GM18502 (cell line): ENCODE results near the gene CDK17.
"Not testable (repeated sequence)": the region's sequence is repeated elsewhere in the genome, so short reads cannot be mapped to it uniquely, and the experiment has no call there.

Experiments used
- ATAC-seq: cut with Tn5 transposase; IDR thresholded peaks from one replicate; pipeline ENCODE4 v1.9.1; 2021; ENCODE audit warnings: mild to moderate bottlenecking; ENCODE audit not compliant: unreplicated experiment, poor library complexity

The CDK17 gene

GRCh38 chr12:96396209-96396608, 4.0 kb downstream of the CDK17 start:
- no peak for ATAC-seq

- no peak for ATAC-seq
These were observed 5.0 kb downstream of the CDK17 start for GRCh38 chr12:96395236-96395635.

DNA sequence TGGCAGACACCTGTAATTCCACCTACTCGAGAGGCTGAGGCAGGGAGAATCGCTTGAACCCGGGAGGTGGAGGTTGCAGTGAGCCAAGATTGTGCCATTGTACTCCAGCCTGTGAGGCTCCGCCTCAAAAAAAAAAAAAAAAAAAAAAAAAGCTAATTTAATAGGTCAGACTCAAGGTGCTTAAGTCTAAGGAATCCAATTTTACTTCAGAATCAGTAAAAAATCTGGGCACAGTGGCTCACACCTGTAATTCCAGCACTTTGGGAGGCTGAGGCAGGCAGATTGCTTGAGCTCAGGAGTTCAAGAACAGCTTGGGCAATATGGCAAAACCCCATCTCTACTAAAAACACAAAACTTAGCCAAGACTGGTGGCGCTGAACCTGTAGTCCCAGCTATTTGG, 7.0 kb downstream of the CDK17 start:
- not testable (repeated sequence) for ATAC-seq

- no peak for ATAC-seq
These were observed 7.8 kb downstream of the CDK17 start for GRCh38 chr12:96392397-96392796.

DNA sequence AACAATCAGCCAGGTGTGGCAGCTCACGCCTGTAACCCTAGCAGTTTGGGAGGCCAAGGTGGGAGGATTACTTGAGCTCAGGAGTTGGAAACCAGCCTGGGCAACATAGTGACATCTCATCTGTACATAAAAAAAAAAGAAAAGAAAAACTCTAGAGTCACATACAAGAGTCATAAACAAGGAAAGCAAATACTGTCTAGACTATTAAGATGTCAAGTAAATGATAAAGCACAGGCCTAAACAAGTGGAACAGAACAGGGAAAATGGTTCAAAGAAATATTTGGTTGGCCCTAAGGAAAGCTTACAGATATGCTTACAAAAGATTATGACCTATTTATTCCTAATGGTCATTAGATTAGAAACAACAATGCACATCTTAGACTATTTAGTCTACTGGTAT, 12.3 kb downstream of the CDK17 start:
- ATAC-seq: no peak

DNA sequence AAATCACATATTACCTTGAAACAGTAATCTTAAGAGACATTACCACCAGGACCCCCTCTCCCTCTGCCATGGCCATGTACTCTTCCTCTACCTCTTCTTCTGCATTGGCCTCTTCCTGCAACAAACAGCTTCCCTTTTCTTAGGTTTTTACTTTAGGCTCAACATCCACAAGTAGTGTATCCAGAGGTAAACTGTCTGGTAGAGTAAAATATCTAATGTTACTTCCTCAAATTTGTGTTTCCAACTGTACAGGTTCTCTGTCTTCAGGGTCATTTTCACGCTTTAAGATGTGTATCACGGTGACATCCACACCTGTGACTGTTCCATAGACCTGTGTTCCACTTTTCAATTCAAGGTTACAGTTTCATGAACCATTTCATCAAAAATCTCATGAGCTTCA, 13.4 kb downstream of the CDK17 start:
- ATAC-seq: no peak

DNA sequence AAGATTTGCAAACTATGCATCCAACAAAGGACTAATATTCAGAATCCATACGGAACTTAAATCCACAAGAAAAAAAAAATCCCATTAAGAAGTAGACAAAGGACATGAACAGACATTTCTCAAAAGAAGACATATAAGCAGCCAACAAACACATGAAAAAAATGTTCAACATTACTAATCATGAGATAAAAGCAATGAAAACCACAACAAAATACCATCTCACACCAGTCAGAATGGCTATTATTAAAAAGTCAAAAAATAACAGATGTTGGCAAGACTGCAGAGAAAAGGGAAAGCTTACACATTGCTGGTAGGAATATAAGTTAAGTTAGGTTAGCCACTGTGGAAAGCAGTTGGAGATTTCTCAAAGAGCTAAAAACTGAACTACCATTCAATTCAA, 16.2 kb downstream of the CDK17 start:
- no peak for ATAC-seq

- no peak for ATAC-seq
These were observed 16.9 kb downstream of the CDK17 start for GRCh38 chr12:96383371-96383770.

DNA sequence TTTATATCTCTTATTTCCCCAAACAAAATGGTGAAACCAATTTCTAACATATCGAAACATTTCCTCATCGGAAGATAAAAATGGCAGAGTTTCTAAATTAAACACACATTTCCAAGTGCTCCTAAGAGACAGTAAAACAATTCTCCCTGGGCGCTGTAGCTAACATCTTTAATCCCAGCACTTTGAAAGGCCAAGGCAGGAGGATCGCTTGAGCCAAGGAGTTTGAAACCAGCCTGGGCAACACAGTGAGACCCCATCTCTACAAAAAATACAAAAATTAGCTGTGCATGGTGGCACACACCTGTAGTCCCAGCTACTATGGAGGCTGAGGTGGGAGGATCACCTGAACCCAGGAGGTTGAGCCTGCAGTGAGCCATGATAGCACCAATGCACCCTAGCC, 20.5 kb downstream of the CDK17 start:
- ATAC-seq: not testable (repeated sequence)

DNA sequence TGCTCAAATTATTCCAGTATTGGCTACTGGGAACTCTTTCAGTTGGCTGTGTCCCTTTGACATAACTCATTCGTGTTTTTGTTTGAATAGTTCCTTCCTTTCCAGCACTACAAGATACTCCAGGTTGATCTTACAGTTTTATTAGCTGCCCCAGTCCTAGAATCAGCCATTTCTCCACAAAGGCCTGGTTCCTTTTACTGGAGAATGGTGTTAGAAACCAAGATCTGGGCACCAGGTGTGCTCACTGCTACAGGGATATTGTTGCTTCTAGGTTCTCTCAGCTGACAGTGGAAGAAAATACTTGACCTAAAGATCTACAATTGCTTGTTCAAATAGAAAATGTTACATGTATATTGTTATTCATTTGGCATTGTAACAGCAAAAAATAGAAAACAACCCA, 21.9 kb downstream of the CDK17 start:
- ATAC-seq: no peak

DNA sequence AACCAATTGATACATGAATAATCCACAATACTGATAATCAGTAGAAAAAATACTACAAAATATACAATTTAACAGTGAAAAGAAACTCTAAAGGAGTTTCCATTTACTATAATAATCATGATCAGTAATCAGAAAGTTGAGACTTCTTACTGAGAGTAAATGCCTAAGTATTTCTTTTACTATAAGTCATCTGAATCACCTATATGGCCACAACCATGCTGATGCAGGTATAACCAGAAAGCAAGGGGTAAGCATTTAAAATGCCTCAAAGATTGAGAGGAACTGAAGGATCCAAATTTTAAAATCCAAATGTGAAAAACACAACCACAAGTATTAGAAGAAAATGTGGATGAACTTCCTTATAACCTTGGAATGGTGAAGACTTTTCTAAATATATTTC, 23.4 kb downstream of the CDK17 start:
- ATAC-seq: no peak

- peak; percentile 71 for ATAC-seq
These were observed 24.2 kb downstream of the CDK17 start for GRCh38 chr12:96375841-96376604.

- ATAC-seq: no peak
These were observed 25.1 kb downstream of the CDK17 start for GRCh38 chr12:96375170-96375569.

DNA sequence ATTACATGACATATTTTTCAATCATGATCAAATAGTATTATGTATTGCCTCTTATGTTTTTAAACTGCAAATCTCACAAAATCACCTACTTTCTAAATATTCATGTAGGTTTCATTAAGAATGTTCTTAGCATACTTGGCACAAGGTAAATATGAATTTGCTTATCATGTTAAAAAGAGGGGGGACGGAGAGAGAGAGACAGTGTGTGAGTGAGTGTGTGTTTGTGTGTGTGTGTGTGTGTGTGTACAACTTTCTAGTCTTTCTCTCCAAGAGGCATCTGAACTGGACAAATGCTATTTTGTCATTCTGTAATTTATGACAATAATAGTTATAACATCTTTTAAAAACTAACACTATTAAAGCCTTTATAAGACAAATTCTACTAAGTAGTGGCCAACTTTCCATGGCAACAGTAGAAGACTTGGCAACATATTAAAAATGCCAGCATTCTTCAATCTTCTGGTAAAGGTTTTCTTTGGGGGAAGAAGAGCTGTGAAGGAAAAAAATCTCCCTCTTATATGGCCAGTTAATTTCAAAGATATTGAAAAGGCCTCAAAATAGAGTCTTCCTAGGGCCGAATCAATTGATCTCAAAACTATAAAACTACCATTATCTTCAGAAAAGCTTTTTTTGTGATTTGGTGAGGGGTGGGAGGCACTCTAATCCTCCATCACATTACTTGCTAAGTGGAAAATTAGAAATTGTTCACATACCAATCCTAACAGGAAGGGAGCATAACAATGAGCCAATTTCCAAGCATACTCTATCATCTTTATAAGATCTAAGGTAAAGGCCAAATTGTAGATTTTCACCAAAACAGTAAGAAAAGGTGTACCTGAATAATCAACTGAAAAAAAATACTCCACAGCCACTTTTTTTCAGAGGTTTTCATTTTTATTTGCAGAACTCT, 28.2 kb downstream of the CDK17 start:
- no peak for ATAC-seq

GRCh38 chr12:96371138-96371789, 29.0 kb downstream of the CDK17 start:
- no peak for ATAC-seq

GRCh38 chr12:96368687-96369086, 31.6 kb downstream of the CDK17 start:
- ATAC-seq: no peak

- ATAC-seq: no peak
These were observed 32.0 kb downstream of the CDK17 start for GRCh38 chr12:96368233-96368632.

- ATAC-seq: no peak
These were observed 33.9 kb downstream of the CDK17 start for GRCh38 chr12:96366381-96366654.

DNA sequence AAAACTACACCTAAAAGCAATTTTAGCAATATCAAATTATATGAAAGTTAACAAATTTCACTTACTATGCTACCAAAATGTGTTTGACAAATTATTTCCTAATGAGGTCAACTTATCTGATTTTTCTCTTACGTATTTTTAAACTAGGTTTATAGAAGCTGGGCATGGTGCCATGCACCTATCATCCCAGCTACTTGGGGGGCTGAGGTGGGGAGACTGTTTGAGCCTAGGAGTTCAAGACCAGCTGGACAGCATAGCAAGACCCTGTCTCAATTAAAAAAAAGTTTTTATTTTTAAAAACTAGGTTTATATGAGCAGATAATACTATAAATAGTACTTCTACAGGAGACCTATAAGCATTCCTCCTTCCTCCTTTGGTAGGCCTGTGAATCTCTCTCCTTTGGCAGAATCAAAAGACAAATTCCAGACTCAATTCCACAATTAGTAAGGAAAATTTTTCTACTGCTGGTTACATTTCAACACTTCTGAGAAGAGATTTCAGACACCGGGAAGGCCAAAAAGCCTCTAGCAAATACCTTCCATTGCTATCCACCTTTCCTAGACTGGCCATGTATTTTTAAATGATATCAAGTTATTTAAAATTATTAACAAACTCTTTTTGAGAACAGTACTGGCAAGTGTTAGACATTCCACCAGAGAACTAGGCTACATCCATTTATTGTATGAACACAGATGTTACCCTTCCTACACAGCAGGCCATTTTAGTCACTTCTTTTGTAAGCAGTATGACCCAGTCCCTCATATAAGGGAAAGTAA, 34.4 kb downstream of the CDK17 start:
- no peak for ATAC-seq

DNA sequence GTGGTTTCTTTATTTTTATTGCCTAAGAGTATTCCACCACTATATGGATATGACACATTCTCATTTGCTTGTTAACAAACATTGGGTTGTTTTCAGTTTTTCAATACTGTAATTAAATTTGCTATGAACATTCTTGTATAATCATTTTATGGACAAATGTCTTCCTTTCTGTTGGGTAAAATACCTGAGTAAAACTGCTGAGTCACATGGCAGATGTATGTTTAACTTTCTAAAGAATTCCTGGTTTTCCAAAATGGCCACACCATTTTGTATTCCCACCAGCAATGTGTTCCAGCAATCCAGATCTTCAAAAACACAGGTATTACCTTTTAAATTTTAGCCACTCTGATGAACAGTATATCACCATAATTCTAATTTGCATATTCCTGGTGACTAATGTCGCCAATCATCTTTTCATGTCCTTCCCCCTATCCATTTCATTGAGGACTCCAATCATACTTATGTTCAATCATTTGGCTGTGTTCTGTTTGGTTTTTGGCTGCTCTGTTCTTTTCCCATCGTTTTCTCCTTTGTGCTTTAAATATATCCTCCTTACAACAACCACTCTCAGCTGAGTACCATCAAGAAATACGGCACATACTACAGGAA, 36.0 kb downstream of the CDK17 start:
- no peak for ATAC-seq
